ENCODE measurements around the gene TM6SF1.

Gene TM6SF1

GRCh38 chr15:83112956-83113299, 5.5 kb downstream of the TM6SF1 start:
- TF ChIP-seq FOXM1 (IDR thresholded peaks at IDR 0.05; ENCODE audit: borderline replicate concordance) = no peak
- TF ChIP-seq TARDBP (IDR thresholded peaks at IDR 0.05) = no peak
- TF ChIP-seq ARNT (IDR thresholded peaks at IDR 0.05) = no peak
- TF ChIP-seq ELF4 (IDR thresholded peaks at IDR 0.05) = no peak
- no peak for TF ChIP-seq L3MBTL2 (conservative IDR thresholded peaks at IDR 0.05)
- TF ChIP-seq SUZ12 (IDR thresholded peaks at IDR 0.05) = no peak
- TF ChIP-seq BHLHE40 (IDR thresholded peaks at IDR 0.05; ENCODE audit: borderline replicate concordance) = no peak
- TF ChIP-seq CTBP1 (IDR thresholded peaks at IDR 0.05; ENCODE audit: borderline replicate concordance) = no peak
- TF ChIP-seq LEF1 (IDR thresholded peaks at IDR 0.05; ENCODE audit: borderline replicate concordance) = no peak
- TF ChIP-seq SP1 (IDR thresholded peaks at IDR 0.05) = no peak
- TF ChIP-seq NFRKB (IDR thresholded peaks at IDR 0.05) = no peak
- no peak for TF ChIP-seq ZNF384 (IDR thresholded peaks at IDR 0.05)
- TF ChIP-seq, protein P1, sequence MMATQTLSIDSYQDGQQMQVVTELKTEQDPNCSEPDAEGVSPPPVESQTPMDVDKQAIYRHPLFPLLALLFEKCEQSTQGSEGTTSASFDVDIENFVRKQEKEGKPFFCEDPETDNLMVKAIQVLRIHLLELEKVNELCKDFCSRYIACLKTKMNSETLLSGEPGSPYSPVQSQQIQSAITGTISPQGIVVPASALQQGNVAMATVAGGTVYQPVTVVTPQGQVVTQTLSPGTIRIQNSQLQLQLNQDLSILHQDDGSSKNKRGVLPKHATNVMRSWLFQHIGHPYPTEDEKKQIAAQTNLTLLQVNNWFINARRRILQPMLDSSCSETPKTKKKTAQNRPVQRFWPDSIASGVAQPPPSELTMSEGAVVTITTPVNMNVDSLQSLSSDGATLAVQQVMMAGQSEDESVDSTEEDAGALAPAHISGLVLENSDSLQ (IDR thresholded peaks at IDR 0.05) = no peak
- no peak for TF ChIP-seq HDGF (IDR thresholded peaks at IDR 0.05; ENCODE audit: borderline replicate concordance)
- no peak for TF ChIP-seq FOXK2 (IDR thresholded peaks at IDR 0.05)
- DNase-seq (ENCODE audit: extremely low spot score) = no peak
- ChIA-PET POLR2A (interaction anchor here (1.5 kb wide), 1 partner anchor 102 kb away, joined by 4 read pairs; no protein-coding TSS in a partner anchor), CTCF (no interaction called here)

- no peak for DNase-seq (ENCODE audit: extremely low spot score)
- ChIA-PET CTCF (no interaction called here), POLR2A (no interaction called here)
These were observed 6.6 kb downstream of the TM6SF1 start for GRCh38 chr15:83113881-83114674.

DNA sequence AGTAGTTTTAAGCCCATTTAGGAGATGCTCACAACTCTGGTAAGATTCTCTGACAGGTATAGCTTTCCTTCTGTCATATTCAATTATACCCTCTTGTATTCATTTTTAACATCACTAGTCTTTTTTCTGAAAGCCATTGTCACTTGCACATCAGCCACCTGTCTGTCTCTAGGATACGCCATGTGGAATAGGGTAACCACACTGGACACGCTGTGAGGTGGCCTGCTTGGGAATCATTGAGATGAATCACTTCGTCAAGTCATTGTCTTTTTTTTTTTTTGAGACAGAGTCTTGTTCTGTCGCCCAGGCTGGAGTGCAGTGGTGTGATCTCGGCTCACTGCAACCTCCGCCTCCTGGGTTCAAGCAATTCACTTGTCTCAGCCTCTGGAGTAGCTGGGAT, 7.4 kb downstream of the TM6SF1 start:
- TF ChIP-seq ZNF384 (IDR thresholded peaks at IDR 0.05) = no peak
- no peak for TF ChIP-seq SP1 (IDR thresholded peaks at IDR 0.05)
- no peak for TF ChIP-seq CTBP1 (IDR thresholded peaks at IDR 0.05; ENCODE audit: borderline replicate concordance)
- TF ChIP-seq, protein P1 (IDR thresholded peaks at IDR 0.05) = no peak
- TF ChIP-seq SUZ12 (IDR thresholded peaks at IDR 0.05) = no peak
- TF ChIP-seq HDGF (IDR thresholded peaks at IDR 0.05; ENCODE audit: borderline replicate concordance) = no peak
- TF ChIP-seq BHLHE40 (IDR thresholded peaks at IDR 0.05; ENCODE audit: borderline replicate concordance) = no peak
- TF ChIP-seq NFRKB (IDR thresholded peaks at IDR 0.05) = no peak
- no peak for TF ChIP-seq ARNT (IDR thresholded peaks at IDR 0.05)
- CTCF ChIA-PET = no interaction called here
- POLR2A ChIA-PET = no interaction called here
- DNase-seq (ENCODE audit: extremely low spot score) = no peak

More at GRCh38 chr15:83113881-83114674, 6.6 kb downstream of the TM6SF1 start:
- TF ChIP-seq FOXA1 (IDR thresholded peaks at IDR 0.05) = no peak
- TF ChIP-seq BHLHE40 (IDR thresholded peaks at IDR 0.05; ENCODE audit: borderline replicate concordance) = no peak
- TF ChIP-seq, protein P1 (IDR thresholded peaks at IDR 0.05) = no peak
- TF ChIP-seq FOXK2 (IDR thresholded peaks at IDR 0.05) = no peak
- TF ChIP-seq TARDBP (IDR thresholded peaks at IDR 0.05) = no peak
- TF ChIP-seq FOXM1 (IDR thresholded peaks at IDR 0.05; ENCODE audit: borderline replicate concordance) = no peak
- TF ChIP-seq CTBP1 (IDR thresholded peaks at IDR 0.05; ENCODE audit: borderline replicate concordance) = no peak
- TF ChIP-seq L3MBTL2 (conservative IDR thresholded peaks at IDR 0.05) = no peak
- no peak for TF ChIP-seq LEF1 (IDR thresholded peaks at IDR 0.05; ENCODE audit: borderline replicate concordance)

- DNase-seq (ENCODE audit: extremely low spot score) = no peak
- ChIA-PET CTCF (no interaction called here), POLR2A (no interaction called here)
- no peak for TF ChIP-seq ARNT (IDR thresholded peaks at IDR 0.05)
- TF ChIP-seq FOXK2 (IDR thresholded peaks at IDR 0.05) = no peak
- TF ChIP-seq ELF4 (IDR thresholded peaks at IDR 0.05) = no peak
- no peak for TF ChIP-seq BHLHE40 (IDR thresholded peaks at IDR 0.05; ENCODE audit: borderline replicate concordance)
- TF ChIP-seq FOXM1 (IDR thresholded peaks at IDR 0.05; ENCODE audit: borderline replicate concordance) = no peak
- TF ChIP-seq L3MBTL2 (conservative IDR thresholded peaks at IDR 0.05) = no peak
- no peak for TF ChIP-seq SUZ12 (IDR thresholded peaks at IDR 0.05)
- no peak for TF ChIP-seq TARDBP (IDR thresholded peaks at IDR 0.05)
- no peak for TF ChIP-seq LEF1 (IDR thresholded peaks at IDR 0.05; ENCODE audit: borderline replicate concordance)
- no peak for TF ChIP-seq HDGF (IDR thresholded peaks at IDR 0.05; ENCODE audit: borderline replicate concordance)
These were observed 8.0 kb downstream of the TM6SF1 start for GRCh38 chr15:83115410-83115809.

GRCh38 chr15:83115831-83116565, 8.6 kb downstream of the TM6SF1 start:
- CTCF ChIA-PET = no interaction called here
- no peak for TF ChIP-seq ZNF384 (IDR thresholded peaks at IDR 0.05)
- no peak for TF ChIP-seq TARDBP (IDR thresholded peaks at IDR 0.05)
- TF ChIP-seq ELF4 (IDR thresholded peaks at IDR 0.05) = no peak
- TF ChIP-seq FOXK2 (IDR thresholded peaks at IDR 0.05) = no peak
- no peak for TF ChIP-seq HDGF (IDR thresholded peaks at IDR 0.05; ENCODE audit: borderline replicate concordance)
- no peak for TF ChIP-seq CTBP1 (IDR thresholded peaks at IDR 0.05; ENCODE audit: borderline replicate concordance)
- no peak for TF ChIP-seq L3MBTL2 (conservative IDR thresholded peaks at IDR 0.05)
- no peak for TF ChIP-seq LEF1 (IDR thresholded peaks at IDR 0.05; ENCODE audit: borderline replicate concordance)
- TF ChIP-seq SP1 (IDR thresholded peaks at IDR 0.05) = no peak
- TF ChIP-seq SUZ12 (IDR thresholded peaks at IDR 0.05) = no peak
- TF ChIP-seq FOXA1 (IDR thresholded peaks at IDR 0.05) = no peak
- TF ChIP-seq BHLHE40 (IDR thresholded peaks at IDR 0.05; ENCODE audit: borderline replicate concordance) = no peak
- TF ChIP-seq ARNT (IDR thresholded peaks at IDR 0.05) = no peak
- no peak for TF ChIP-seq NFRKB (IDR thresholded peaks at IDR 0.05)
- no peak for TF ChIP-seq FOXM1 (IDR thresholded peaks at IDR 0.05; ENCODE audit: borderline replicate concordance)
- TF ChIP-seq, protein P1 (IDR thresholded peaks at IDR 0.05) = no peak
- POLR2A ChIA-PET = no interaction called here
- DNase-seq (ENCODE audit: extremely low spot score) = no peak

Data from HEK293T (cell line).